Peyer's patch (tissue), 4 donors: ENCODE results near the gene OR8S1. TPM values are rescaled to one million over a fixed set of nuclear protein-coding genes. Genes with fewer than 3 reads are reported as not detected.
"Not testable (repeated sequence)": the region's sequence is repeated elsewhere in the genome, so short reads cannot be mapped to it uniquely, and the experiment has no call there.

Experiments
- DNase-seq, 3 donors: peaks; one replicate each; pipeline ENCODE4 v3.0.0-alpha.2; 2017 to 2019
- H3K27ac ChIP-seq, 4 donors: fragments of 200-600 bp; sonication (generic); one replicate each; pipeline ENCODE4 v1.5.1; 2016 to 2019
- H3K27me3 ChIP-seq, 2 donors: fragments of 200-600 bp; sonication (generic); one replicate each; pipeline ENCODE4 v1.5.1; 2019
- H3K36me3 ChIP-seq, 3 donors: fragments of 200-600 bp; sonication (generic); one replicate each; pipeline ENCODE4 v1.5.1; 2016 to 2019
- H3K4me1 ChIP-seq, 4 donors: fragments of 200-600 bp; sonication (generic); one replicate each; pipeline ENCODE4 v1.5.1; 2016 to 2019
- H3K4me3 ChIP-seq, 4 donors: fragments of 200-600 bp; sonication (generic); 1 replicate in 3 of 4; 2 replicates in 1 of 4; pipeline ENCODE4 v1.5.1; 2016 to 2019; ENCODE audit warnings: mild to moderate bottlenecking in 1 of 4
- H3K9me3 ChIP-seq, 4 donors: fragments of 200-600 bp; sonication (generic); one replicate each; pipeline ENCODE4 v1.5.1; 2016 to 2019; ENCODE audit warnings: mild to moderate bottlenecking in 1 of 4
- CTCF ChIP-seq, 6 experiments: fragments of 450-650 bp in 4 of 6; fragments of 200-600 bp in 2 of 6; sonication (generic) in 1 of 6; IDR thresholded peaks; one replicate each; pipeline ENCODE4 v1.5.1; 2017 to 2019; ENCODE audit warnings: antibody characterized with exemption in 6 of 6, mild to moderate bottlenecking in 3 of 6, moderate library complexity in 1 of 6
- POLR2A ChIP-seq, 2 donors: fragments of 450-650 bp; IDR thresholded peaks; one replicate each; pipeline ENCODE4 v1.5.1; 2017; ENCODE audit warnings: antibody characterized with exemption in 2 of 2, mild to moderate bottlenecking in 2 of 2, moderate library complexity in 2 of 2
- total RNA-seq, 4 donors: library from RNA; depleted of rRNA; stranded (reverse); fragments of >200 nt; gene quantifications; one replicate each; pipeline ENCODE4 v1.1.0, GENCODE V29; 2016

The OR8S1 gene
- total RNA-seq, 4 donors from 2014 or later: not detected

- no peaks in the 10 kb centered on the region for H3K36me3 ChIP-seq
- no peaks in the 10 kb centered on the region for H3K9me3 ChIP-seq
- H3K27me3 ChIP-seq: no peaks in the 10 kb centered on the region
- H3K4me1 ChIP-seq: no peaks in the 10 kb centered on the region
- TF ChIP-seq CTCF (IDR thresholded peaks at IDR 0.05) (no peak), POLR2A (IDR thresholded peaks at IDR 0.05) (no peak)
- no peak for DNase-seq
- H3K4me3 ChIP-seq: no peak overlapping the region
- H3K27ac ChIP-seq: no peak overlapping the region
Observed at GRCh38 chr12:48514728-48515127, 10.7 kb upstream of the OR8S1 start.

- H3K4me3 ChIP-seq, DNase-seq, H3K27me3 ChIP-seq, H3K9me3 ChIP-seq, H3K36me3 ChIP-seq, H3K27ac ChIP-seq, H3K4me1 ChIP-seq: not testable (repeated sequence)
Observed at GRCh38 chr12:48520381-48520780, 5.1 kb upstream of the OR8S1 start.

- DNase-seq: no peak
- H3K27ac ChIP-seq: no peak overlapping the region
Observed at GRCh38 chr12:48527891-48528670, 2.6 kb downstream of the OR8S1 start.

GRCh38 chr12:48532601-48533000, 7.2 kb downstream of the OR8S1 start:
- no peak overlapping the region for H3K27ac ChIP-seq
- no peaks in the 10 kb centered on the region for H3K9me3 ChIP-seq
- H3K4me1 ChIP-seq: no peaks in the 10 kb centered on the region
- no peak for DNase-seq
- H3K27me3 ChIP-seq: no peaks in the 10 kb centered on the region
- no peak overlapping the region for H3K4me3 ChIP-seq
- no peaks in the 10 kb centered on the region for H3K36me3 ChIP-seq
- no peak for TF ChIP-seq POLR2A (IDR thresholded peaks at IDR 0.05)
- TF ChIP-seq CTCF (IDR thresholded peaks at IDR 0.05): no peak

More at GRCh38 chr12:48527891-48528670, 2.6 kb downstream of the OR8S1 start:
- Histone ChIP-seq H3K9me3 (no peaks in the 10 kb centered on the region), H3K4me1 (no peaks in the 10 kb centered on the region), H3K36me3 (no peaks in the 10 kb centered on the region), H3K4me3 (no peak overlapping the region), H3K27me3 (no peaks in the 10 kb centered on the region)
- TF ChIP-seq POLR2A (IDR thresholded peaks at IDR 0.05) (no peak), CTCF (IDR thresholded peaks at IDR 0.05) (no peak)

GRCh38 chr12:48536602-48537001, 11.2 kb downstream of the OR8S1 start:
- Histone ChIP-seq H3K4me1 (no peaks in the 10 kb centered on the region), H3K9me3 (no peaks in the 10 kb centered on the region), H3K4me3 (no peak overlapping the region), H3K27ac (no peak overlapping the region), H3K36me3 (no peaks in the 10 kb centered on the region), H3K27me3 (no peaks in the 10 kb centered on the region)
- no peak for TF ChIP-seq CTCF (IDR thresholded peaks at IDR 0.05)
- TF ChIP-seq POLR2A (IDR thresholded peaks at IDR 0.05): no peak
- DNase-seq: no peak

GRCh38 chr12:48542300-48542928, 17.0 kb downstream of the OR8S1 start:
- no peak overlapping the region for H3K4me3 ChIP-seq
- TF ChIP-seq CTCF (IDR thresholded peaks at IDR 0.05) (peak in 4 of 6 experiments; percentile 40 to 68 (median 50)), POLR2A (IDR thresholded peaks at IDR 0.05) (no peak)
- no peaks in the 10 kb centered on the region for H3K9me3 ChIP-seq
- peak in 1 of 3 donors; percentile 52 for DNase-seq
- H3K27me3 ChIP-seq: no peaks in the 10 kb centered on the region
- no peaks in the 10 kb centered on the region for H3K4me1 ChIP-seq
- H3K36me3 ChIP-seq: no peaks in the 10 kb centered on the region
- H3K27ac ChIP-seq: no peak overlapping the region
